Left lung (tissue), 10 donors: ENCODE measurements around the gene LTF. TPM values are rescaled to one million over a fixed set of nuclear protein-coding genes. Genes with fewer than 3 reads are reported as not detected.

ENCODE experiments used
- ATAC-seq: fragments of 200-7000 bp; cut with Tn5 transposase; one replicate; pipeline ENCODE4 v1.9.1; 2020; ENCODE audit warnings: moderate library complexity
- DNase-seq, 4 donors: peaks; one replicate each; pipeline ENCODE4 v3.0.0-alpha.2; 2013 to 2020
- H3K27ac ChIP-seq, 2 donors: fragments of 200-600 bp; sonication (generic) in 1 of 2; one replicate each; pipeline versions ENCODE4 v1.5.0 to v1.8.0; 2020 to 2021
- H3K27me3 ChIP-seq, 2 donors: fragments of 200-600 bp; sonication (generic) in 1 of 2; one replicate each; pipeline versions ENCODE4 v1.5.0 to v1.8.0; 2020 to 2021
- H3K36me3 ChIP-seq, 2 donors: fragments of 200-600 bp; sonication (generic) in 1 of 2; one replicate each; pipeline versions ENCODE4 v1.5.0 to v1.8.0; 2020 to 2021
- H3K4me1 ChIP-seq, 2 donors: fragments of 200-600 bp; one replicate each; pipeline ENCODE4 v1.8.0; 2021
- H3K4me3 ChIP-seq, 2 donors: fragments of 200-600 bp; sonication (generic) in 1 of 2; one replicate each; pipeline versions ENCODE4 v1.5.0 to v1.8.0; 2020 to 2021; ENCODE audit warnings: mild to moderate bottlenecking in 1 of 2
- H3K9me3 ChIP-seq, 2 donors: fragments of 200-600 bp; sonication (generic) in 1 of 2; one replicate each; pipeline versions ENCODE4 v1.5.0 to v1.8.0; 2020 to 2021
- CTCF ChIP-seq, 2 donors: fragments of 200-600 bp; sonication (generic) in 1 of 2; IDR thresholded peaks; one replicate each; pipeline versions ENCODE4 v1.5.0 to v1.8.0; 2021; ENCODE audit warnings: antibody characterized with exemption in 2 of 2
- intact Hi-C, 2 donors: fragments of 100-400 bp; cut with DNase I; formaldehyde crosslinking; loops; one replicate each; pipeline versions ENCODE4 v1.11.2 to v1.14.2; 2022
- polyA plus RNA-seq, 6 donors: library from polyadenylated mRNA; unstranded; fragments of 120-200 nt; gene quantifications; one replicate each; pipeline ENCODE4 v1.2.1, GENCODE V29; 2013; ENCODE audit not compliant: insufficient read length in 6 of 6
- total RNA-seq, 2 donors: library from RNA; stranded (reverse); fragmentation: NEBNext Ultra II Directional; extraction: Animal tissue kit (Norgen Biotek cat#: 25700); gene quantifications; one replicate each; pipeline ENCODE4 v1.2.1, GENCODE V29; 2021
- donor health status: DM: no; HTN: yes; CAD: no.
- donor health status: DM: no; HTN: no; CAD: no.

Gene LTF
- total and polyA plus RNA-seq, 8 donors, result 2.3 to 113 (median 5.5) TPM

GRCh38 chr3:46472736-46473135, 8.0 kb upstream of the LTF start:
- Histone ChIP-seq H3K27me3 (no peaks in the 10 kb centered on the region), H3K9me3 (peaks cover 0 to 9% of the 10 kb centered on the region in 2 donors), H3K36me3 (no peaks in the 10 kb centered on the region), H3K4me3 (no peak overlapping the region), H3K27ac (no peak overlapping the region), H3K4me1 (peaks cover 0 to 15% of the 10 kb centered on the region in 2 donors)
- no peak for TF ChIP-seq CTCF (IDR thresholded peaks at IDR 0.05)
- intact Hi-C loops, result no loop called here
- DNase-seq, result no peak
- ATAC-seq, result no peak

GRCh38 chr3:46471371-46471914, 6.7 kb upstream of the LTF start:
- ATAC-seq (no peak), DNase-seq (no peak)
- TF ChIP-seq CTCF (IDR thresholded peaks at IDR 0.05), result no peak
- H3K4me1 ChIP-seq, result peaks cover 0 to 19% of the 10 kb centered on the region in 2 donors
- H3K4me3 ChIP-seq, result no peak overlapping the region
- intact Hi-C loops, result no loop called here
- no peaks in the 10 kb centered on the region for H3K36me3 ChIP-seq
- H3K27ac ChIP-seq, result no peak overlapping the region
- peaks cover 0 to 9% of the 10 kb centered on the region in 2 donors for H3K9me3 ChIP-seq
- no peaks in the 10 kb centered on the region for H3K27me3 ChIP-seq

- no peaks in the 10 kb centered on the region for H3K27me3 ChIP-seq
- H3K27ac ChIP-seq, result no peak overlapping the region
- no peak for TF ChIP-seq CTCF (IDR thresholded peaks at IDR 0.05)
- peaks cover 0 to 9% of the 10 kb centered on the region in 2 donors for H3K9me3 ChIP-seq
- no peak for ATAC-seq
- H3K4me3 ChIP-seq, result no peak overlapping the region
- intact Hi-C loops, result no loop called here
- no peak for DNase-seq
- H3K36me3 ChIP-seq, result no peaks in the 10 kb centered on the region
- peaks cover 0 to 21% of the 10 kb centered on the region in 2 donors for H3K4me1 ChIP-seq
These were observed 6.1 kb upstream of the LTF start for GRCh38 chr3:46470831-46471230.

- TF ChIP-seq CTCF (IDR thresholded peaks at IDR 0.05), result no peak
- Histone ChIP-seq H3K27me3 (peaks cover 4 to 7% of the 10 kb centered on the region in 2 donors), H3K27ac (peak overlapping the region in 1 of 2 donors; percentile 55), H3K9me3 (peaks cover 0 to 5% of the 10 kb centered on the region in 2 donors), H3K36me3 (no peaks in the 10 kb centered on the region), H3K4me3 (no peak overlapping the region), H3K4me1 (peaks cover 0 to 25% of the 10 kb centered on the region in 2 donors)
- no peak for DNase-seq
- ATAC-seq, result no peak
- intact Hi-C loops, result no loop called here
These were observed 5.1 kb upstream of the LTF start for GRCh38 chr3:46469680-46470357.

- intact Hi-C loops, result no loop called here
- H3K9me3 ChIP-seq, result no peaks in the 10 kb centered on the region
- H3K27ac ChIP-seq, result peak overlapping the region in 1 of 2 donors; percentile 55
These were observed 4.3 kb upstream of the LTF start for GRCh38 chr3:46468753-46469600.

More at GRCh38 chr3:46468753-46469600, 4.3 kb upstream of the LTF start:
- Histone ChIP-seq H3K4me3 (no peak overlapping the region), H3K36me3 (no peaks in the 10 kb centered on the region), H3K27me3 (peaks cover 12 to 15% of the 10 kb centered on the region in 2 donors), H3K4me1 (peaks cover 0 to 33% of the 10 kb centered on the region in 2 donors)
- ATAC-seq (no peak), DNase-seq (no peak)
- no peak for TF ChIP-seq CTCF (IDR thresholded peaks at IDR 0.05)
